ENCODE measurements around the gene PRSS36.
A peak's percentile ranks its signal among the peaks of the same experiment; 100 is the strongest.

The PRSS36 gene

GRCh38 chr16:31099860-31100638 is 49.8 kb downstream of the PRSS36 start:
- DNase-seq (ENCODE audit: low read depth in 2 of 2) = no peak

GRCh38 chr16:31094424-31095120 is 55.3 kb downstream of the PRSS36 start, which contains the start of gene VKORC1:
Gene VKORC1 (minus strand): TSS chr16:31094797. CDS start chr16:31094729, 68 bp downstream.
- peak; percentile 62 to 70 for DNase-seq (ENCODE audit: low read depth in 2 of 2)

- DNase-seq (ENCODE audit: low read depth in 2 of 2) = no peak
Measured at GRCh38 chr16:31094088-31094423, 55.8 kb downstream of the PRSS36 start.

- DNase-seq (ENCODE audit: low read depth in 2 of 2) = no peak
Measured at GRCh38 chr16:31093132-31093703, 56.6 kb downstream of the PRSS36 start.

GRCh38 chr16:31092330-31092729 is 57.5 kb downstream of the PRSS36 start:
- DNase-seq (ENCODE audit: low read depth in 2 of 2) = no peak

- DNase-seq (ENCODE audit: low read depth in 2 of 2) = no peak
Measured at GRCh38 chr16:31090540-31090939, 59.3 kb downstream of the PRSS36 start.

- DNase-seq (ENCODE audit: low read depth in 2 of 2) = no peak
Measured at GRCh38 chr16:31089199-31089598, 60.7 kb downstream of the PRSS36 start.
